Activated B cell treated with CpG ODN at 0.5 μM for 24 hours (primary cell): Measurements from ENCODE around the gene TATDN2. TPM values are rescaled to one million over a fixed set of nuclear protein-coding genes. Genes with fewer than 3 reads are reported as not detected.

Source experiments
- ATAC-seq: fragments of 200-7000 bp; cut with Tn5 transposase; one replicate; pipeline ENCODE4 v1.10.0; 2021; ENCODE audit warnings: low read depth, mild to moderate bottlenecking, moderate library complexity
- CTCF ChIA-PET: fragments of 350-600 bp; sonication (Branson Sonifier 250); formaldehyde crosslinking; loops from one replicate; lab custom pipeline; 2021; ENCODE audit warnings: antibody characterized with exemption; lab: Charles Lee
- POLR2A ChIA-PET: fragments of 350-600 bp; sonication (Branson Sonifier 250); formaldehyde crosslinking; loops from one replicate; lab custom pipeline; 2021; ENCODE audit warnings: antibody characterized with exemption; lab: Charles Lee
- DNase-seq: peaks from one replicate; pipeline ENCODE4 v3.0.0; 2022
- H3K27ac Mint-ChIP-seq: one replicate; pipeline ENCODE4 v1.8.0; 2020; ENCODE audit warnings: mixed read lengths
- H3K27me3 Mint-ChIP-seq: one replicate; pipeline ENCODE4 v1.8.0; 2021; ENCODE audit warnings: mixed read lengths
- H3K36me3 Mint-ChIP-seq: one replicate; pipeline ENCODE4 v1.8.0; 2021; ENCODE audit warnings: low read depth, mixed read lengths
- H3K4me1 Mint-ChIP-seq: one replicate; pipeline ENCODE4 v1.8.0; 2021; ENCODE audit warnings: mixed read lengths
- H3K4me3 Mint-ChIP-seq: one replicate; pipeline ENCODE4 v1.8.0; 2020; ENCODE audit warnings: mild to moderate bottlenecking, mixed read lengths
- H3K9me3 Mint-ChIP-seq: one replicate; pipeline ENCODE4 v1.8.0; 2020; ENCODE audit warnings: mixed read lengths
- intact Hi-C: fragments of 100-400 bp; cut with micrococcal nuclease; formaldehyde crosslinking; loops from one replicate; pipeline ENCODE4 v1.15.1; 2024
- total RNA-seq: library from RNA; stranded (reverse); gene quantifications from 2 replicates; pipeline ENCODE4 v1.2.3, GENCODE V29; 2022
- TF ChIP-seq, protein P1 (sequence below): fragments of 200-600 bp; IDR thresholded peaks from one replicate; pipeline ENCODE4 v1.8.0; 2022; ENCODE audit warnings: antibody characterized with exemption, mild to moderate bottlenecking

The TATDN2 gene
- total RNA-seq, 1 donor from 2014 or later = 55.6 TPM

DNA sequence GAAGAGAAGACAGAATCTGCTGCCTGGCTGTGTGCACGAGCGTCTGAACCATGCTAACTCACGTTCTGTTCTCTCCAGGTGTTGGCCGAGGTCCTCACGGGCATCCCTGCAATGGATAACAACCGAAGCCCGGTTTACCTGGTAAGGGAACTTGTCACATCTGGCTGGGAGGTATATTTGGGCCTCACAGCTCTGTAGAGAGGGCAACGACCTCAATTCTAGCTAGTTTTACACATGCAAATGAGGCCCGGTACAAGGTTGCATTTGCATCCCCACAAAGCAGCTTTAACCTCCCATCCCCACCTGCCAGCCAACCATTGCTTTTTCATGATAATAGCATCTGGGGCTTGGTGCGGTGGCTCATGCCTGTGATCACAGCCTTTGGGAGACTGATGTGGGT, 22.0 kb upstream of the TATDN2 start:
- ChIA-PET POLR2A (interaction anchor here (0.6 to 1.9 kb wide), 7 partner anchors 22 to 85 kb away, joined by 3 to 7 read pairs (median 5); partner anchors contain the start of genes TATDN2 and VHL), CTCF (interaction anchor here (1.1 to 1.7 kb wide), 4 partner anchors 33 to 243 kb away, joined by 4 to 7 read pairs (median 4); no protein-coding TSS in a partner anchor)
- DNase-seq = no peak
- H3K9me3 Mint-ChIP-seq = no peaks in the 10 kb centered on the region
- ATAC-seq = no peak
- no peaks in the 10 kb centered on the region for H3K27me3 Mint-ChIP-seq
- no peak overlapping the region for H3K27ac Mint-ChIP-seq
- TF ChIP-seq, protein P1, sequence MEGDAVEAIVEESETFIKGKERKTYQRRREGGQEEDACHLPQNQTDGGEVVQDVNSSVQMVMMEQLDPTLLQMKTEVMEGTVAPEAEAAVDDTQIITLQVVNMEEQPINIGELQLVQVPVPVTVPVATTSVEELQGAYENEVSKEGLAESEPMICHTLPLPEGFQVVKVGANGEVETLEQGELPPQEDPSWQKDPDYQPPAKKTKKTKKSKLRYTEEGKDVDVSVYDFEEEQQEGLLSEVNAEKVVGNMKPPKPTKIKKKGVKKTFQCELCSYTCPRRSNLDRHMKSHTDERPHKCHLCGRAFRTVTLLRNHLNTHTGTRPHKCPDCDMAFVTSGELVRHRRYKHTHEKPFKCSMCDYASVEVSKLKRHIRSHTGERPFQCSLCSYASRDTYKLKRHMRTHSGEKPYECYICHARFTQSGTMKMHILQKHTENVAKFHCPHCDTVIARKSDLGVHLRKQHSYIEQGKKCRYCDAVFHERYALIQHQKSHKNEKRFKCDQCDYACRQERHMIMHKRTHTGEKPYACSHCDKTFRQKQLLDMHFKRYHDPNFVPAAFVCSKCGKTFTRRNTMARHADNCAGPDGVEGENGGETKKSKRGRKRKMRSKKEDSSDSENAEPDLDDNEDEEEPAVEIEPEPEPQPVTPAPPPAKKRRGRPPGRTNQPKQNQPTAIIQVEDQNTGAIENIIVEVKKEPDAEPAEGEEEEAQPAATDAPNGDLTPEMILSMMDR = no peak
- H3K36me3 Mint-ChIP-seq = peaks cover 40% of the 10 kb centered on the region
- peak overlapping the region; percentile 44 for H3K4me3 Mint-ChIP-seq
- intact Hi-C loops = loop anchor here (10.0 kb wide), 1 partner anchor 141 kb away; no protein-coding TSS in a partner anchor
- H3K4me1 Mint-ChIP-seq = peaks cover 55% of the 10 kb centered on the region

DNA sequence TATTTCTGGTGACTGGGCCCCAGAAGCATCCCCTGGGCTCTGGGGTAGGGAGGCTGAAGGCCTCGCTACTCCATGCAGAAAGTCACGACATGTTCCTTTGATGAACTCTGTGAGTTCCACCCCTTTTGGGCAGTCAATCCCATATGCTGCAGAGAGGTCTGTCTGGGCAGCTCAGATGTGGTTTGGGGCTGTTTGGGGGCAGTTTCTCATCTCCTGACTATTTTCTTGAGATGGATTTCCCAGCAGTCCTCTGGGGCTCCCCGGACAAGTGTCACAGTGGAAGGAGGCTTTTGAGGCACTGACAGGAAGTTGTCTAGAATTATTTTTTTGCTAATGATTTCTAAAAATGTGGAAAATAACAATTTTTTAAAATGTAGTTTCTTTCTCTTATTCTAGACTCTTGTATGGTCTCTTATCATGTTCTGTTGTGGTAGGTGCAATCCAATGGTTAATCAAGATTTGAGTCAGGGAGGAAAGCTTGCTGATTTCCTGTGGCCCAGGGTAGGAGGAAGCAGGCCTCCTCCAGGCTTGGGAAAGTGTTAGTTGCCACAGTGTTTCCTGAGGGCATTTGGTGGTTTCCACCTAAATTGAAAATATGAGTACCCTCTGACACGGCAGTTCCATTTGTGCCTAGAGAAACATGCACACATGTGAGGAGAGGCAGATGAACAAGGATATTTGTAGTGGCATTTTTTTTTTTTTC, 19.9 kb upstream of the TATDN2 start:
- no peak for ATAC-seq
- Mint-ChIP-seq H3K27me3 (no peaks in the 10 kb centered on the region), H3K36me3 (peaks cover 32% of the 10 kb centered on the region), H3K4me1 (peaks cover 42% of the 10 kb centered on the region), H3K9me3 (no peaks in the 10 kb centered on the region), H3K4me3 (no peak overlapping the region), H3K27ac (no peak overlapping the region)
- CTCF ChIA-PET = interaction anchor here (0.7 kb wide), 1 partner anchor 35 kb away, joined by 3 read pairs; no protein-coding TSS in a partner anchor
- no peak for DNase-seq
- intact Hi-C loops = loop anchor here (10.0 kb wide), 1 partner anchor 144 kb away; no protein-coding TSS in a partner anchor
- POLR2A ChIA-PET = interaction anchor here (0.6 kb wide), 1 partner anchor 35 kb away, joined by 4 read pairs; no protein-coding TSS in a partner anchor
- TF ChIP-seq, protein P1 = no peak

- no peaks in the 10 kb centered on the region for H3K27me3 Mint-ChIP-seq
- DNase-seq (no peak), ATAC-seq (no peak)
- ChIA-PET POLR2A (no interaction called here), CTCF (no interaction called here)
- no peak overlapping the region for H3K27ac Mint-ChIP-seq
- intact Hi-C loops = loop anchor here (10.0 kb wide), 1 partner anchor 145 kb away; no protein-coding TSS in a partner anchor
- TF ChIP-seq, protein P1 = no peak
- no peaks in the 10 kb centered on the region for H3K9me3 Mint-ChIP-seq
- peaks cover 35% of the 10 kb centered on the region for H3K36me3 Mint-ChIP-seq
- H3K4me3 Mint-ChIP-seq = no peak overlapping the region
- H3K4me1 Mint-ChIP-seq = peaks cover 31% of the 10 kb centered on the region
Measured at GRCh38 chr3:10229576-10229975, 18.7 kb upstream of the TATDN2 start.

DNA sequence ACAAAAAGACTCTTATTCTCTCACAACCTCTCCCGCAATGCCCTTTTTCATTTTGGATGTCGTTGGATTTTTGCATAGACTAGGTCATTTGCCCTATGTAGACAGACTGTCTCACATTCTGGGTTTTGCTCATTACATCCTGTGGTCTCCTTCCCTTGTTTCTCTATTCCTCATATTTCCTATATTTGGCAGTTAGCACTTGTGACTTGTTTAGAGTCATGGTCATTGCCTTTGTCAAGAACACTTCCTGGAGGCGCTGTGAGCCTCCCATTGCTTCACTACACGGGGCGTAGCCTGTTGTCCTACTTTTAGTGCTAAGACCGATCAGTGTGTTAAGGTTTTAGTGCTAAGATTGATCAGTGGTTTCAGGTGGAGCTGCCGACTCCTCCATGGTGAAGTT, 16.1 kb upstream of the TATDN2 start:
- TF ChIP-seq, protein P1 = no peak
- H3K27ac Mint-ChIP-seq = peak overlapping the region; percentile 46
- H3K4me3 Mint-ChIP-seq = no peak overlapping the region
- H3K4me1 Mint-ChIP-seq = peaks cover 10% of the 10 kb centered on the region
- CTCF ChIA-PET = interaction anchor here (0.6 kb wide), 1 partner anchor 88 kb away, joined by 3 read pairs; no protein-coding TSS in a partner anchor
- H3K27me3 Mint-ChIP-seq = no peaks in the 10 kb centered on the region
- H3K9me3 Mint-ChIP-seq = no peaks in the 10 kb centered on the region
- intact Hi-C loops = no loop called here
- ATAC-seq = peak; percentile 31
- POLR2A ChIA-PET = no interaction called here
- H3K36me3 Mint-ChIP-seq = peaks cover 46% of the 10 kb centered on the region
- no peak for DNase-seq

GRCh38 chr3:10233988-10234387, 14.3 kb upstream of the TATDN2 start:
- POLR2A ChIA-PET = interaction anchor here (1.0 kb wide), 1 partner anchor 92 kb away, joined by 6 read pairs; no protein-coding TSS in a partner anchor
- Mint-ChIP-seq H3K36me3 (peaks cover 48% of the 10 kb centered on the region), H3K4me1 (peaks cover 5% of the 10 kb centered on the region), H3K27ac (no peak overlapping the region), H3K4me3 (no peak overlapping the region), H3K9me3 (no peaks in the 10 kb centered on the region), H3K27me3 (no peaks in the 10 kb centered on the region)
- no peak for DNase-seq
- intact Hi-C loops = no loop called here
- CTCF ChIA-PET = no interaction called here
- no peak for ATAC-seq
- TF ChIP-seq, protein P1 = no peak
